Measurements from ENCODE around the gene RPTN. TPM values are rescaled to one million over a fixed set of nuclear protein-coding genes. Genes with fewer than 3 reads are reported as not detected.

RPTN gene
- total RNA-seq, 1 experiment from 2014 or later: not detected

- H3K9me3 ChIP-seq (ENCODE audit: control insufficient read depth in 1 of 2, insufficient read depth in 1 of 2, low read depth in 1 of 2, low read length in 2 of 2): peaks cover 5 to 9% of the 10 kb centered on the region in 2 experiments; a peak in 2 of 4 replicates
- no peaks in the 10 kb centered on the region for H3K9me2 ChIP-seq (ENCODE audit: insufficient read depth)
- H4K20me1 ChIP-seq (ENCODE audit: insufficient read depth): no peaks in the 10 kb centered on the region
- BruUV-seq (replicated peaks): no TSS peak
- ATAC-seq (no peak), DNase-seq (ENCODE audit: low read depth, low spot score) (no peak)
- POLR2A ChIA-PET: no interaction called here
- H3K9ac ChIP-seq (ENCODE audit: low read length): no peak overlapping the region
- TF ChIP-seq CEBPB (IDR thresholded peaks at IDR 0.05; ENCODE audit: low read depth): no peak
- no peak for TF ChIP-seq EZH2phosphoT487 (IDR thresholded peaks at IDR 0.05; ENCODE audit: borderline replicate concordance)
- no peak for TF ChIP-seq POLR2A (IDR thresholded peaks at IDR 0.05; ENCODE audit: borderline replicate concordance, extremely low read depth, insufficient read depth, insufficient read length)
- no peak for TF ChIP-seq MAX (IDR thresholded peaks at IDR 0.05)
- TF ChIP-seq ATF3 (IDR thresholded peaks at IDR 0.05): no peak
- TF ChIP-seq POLR2AphosphoS5 (IDR thresholded peaks at IDR 0.05; ENCODE audit: low read depth, low read length): no peak
- TF ChIP-seq ZNF274 (IDR thresholded peaks at IDR 0.05; ENCODE audit: low read depth, low read length): no peak
- no peak for TF ChIP-seq SRF (IDR thresholded peaks at IDR 0.05; ENCODE audit: low read depth)
- no peak for TF ChIP-seq REST (IDR thresholded peaks at IDR 0.05; ENCODE audit: low read depth)
- no peak for TF ChIP-seq CBX3 (IDR thresholded peaks at IDR 0.05; ENCODE audit: low read depth)
- TF ChIP-seq SP1 (IDR thresholded peaks at IDR 0.05; ENCODE audit: low read depth): no peak
- TF ChIP-seq ZBTB33 (IDR thresholded peaks at IDR 0.05; ENCODE audit: extremely low read depth, insufficient replicate concordance, low read length): no peak
- TF ChIP-seq EGR1 (IDR thresholded peaks at IDR 0.05; ENCODE audit: low read depth): no peak
- TF ChIP-seq FOSL1 (IDR thresholded peaks at IDR 0.05; ENCODE audit: low read depth): no peak
- no peaks in the 10 kb centered on the region for H3K36me3 ChIP-seq (ENCODE audit: control insufficient read depth in 1 of 2, insufficient read depth in 2 of 2, low read length in 2 of 2)
- H3K79me2 ChIP-seq (ENCODE audit: insufficient read depth, low read length): no peaks in the 10 kb centered on the region
- no peak overlapping the region for H3K4me3 ChIP-seq (replicated peaks in 1 of 2; ENCODE audit: low read depth in 1 of 2, low read length in 2 of 2)
- CTCF ChIA-PET: interaction anchor here (1.0 to 1.5 kb wide), 3 partner anchors 39 to 315 kb away, joined by 3 to 4 read pairs (median 4); no protein-coding TSS in a partner anchor
- peaks cover 20% of the 10 kb centered on the region for H3K27me3 ChIP-seq (ENCODE audit: insufficient read depth, low read length)
- no peak overlapping the region for H2AFZ ChIP-seq (ENCODE audit: low read depth, low read length, poor library complexity, severe bottlenecking)
- intact Hi-C loops (cut with micrococcal nuclease): loop anchor here (2.0 kb wide), 3 partner anchors 91 to 317 kb away; no protein-coding TSS in a partner anchor
- H3K4me1 ChIP-seq (ENCODE audit: control insufficient read depth in 1 of 2, insufficient read depth in 2 of 2, low read length in 2 of 2): no peaks in the 10 kb centered on the region
- H3K27ac ChIP-seq (ENCODE audit: low read depth, low read length): no peak overlapping the region
- RAD21 ChIA-PET (ENCODE audit: low non-redundant PET in 1 of 2, low total read pairs in 2 of 2, uncharacterized antibody in 2 of 2, unreplicated experiment in 2 of 2): no interaction called here
- no peak overlapping the region for H3K4me2 ChIP-seq (ENCODE audit: low read length)
These were observed 15.7 kb downstream of the RPTN start for GRCh38 chr1:152143150-152143887.
